CD4-positive, alpha-beta memory T cell (primary cell): ENCODE results near the gene FSTL4. TPM values are rescaled to one million over a fixed set of nuclear protein-coding genes. Genes with fewer than 3 reads are reported as not detected.

ENCODE experiments used
- CTCF ChIA-PET: fragments of 350-600 bp; sonication (Branson Sonifier 250); formaldehyde crosslinking; loops from one replicate; lab custom pipeline; 2021; ENCODE audit warnings: inconsistent platforms; ENCODE audit not compliant: partially characterized antibody; lab: Charles Lee
- POLR2A ChIA-PET: fragments of 350-600 bp; sonication (Branson Sonifier 250); formaldehyde crosslinking; loops from one replicate; lab custom pipeline; 2021; ENCODE audit not compliant: partially characterized antibody; lab: Charles Lee
- DNase-seq, 5 donors: peaks; one replicate each; pipeline versions ENCODE4 v3.0.0 to v3.0.0-alpha.2; 2020 to 2022; ENCODE audit warnings: mixed read lengths in 1 of 5
- H3K27ac ChIP-seq: one replicate; pipeline ENCODE4 v1.7.0; 2013; ENCODE audit warnings: low read depth, low read length
- H3K27me3 ChIP-seq: 2 replicates; pipeline ENCODE4 v1.7.0; 2013; ENCODE audit warnings: mild to moderate bottlenecking, low read length, moderate library complexity; ENCODE audit not compliant: insufficient read depth
- H3K36me3 ChIP-seq: 2 replicates; pipeline ENCODE4 v1.7.0; 2013; ENCODE audit warnings: mild to moderate bottlenecking, low read length, moderate library complexity; ENCODE audit not compliant: insufficient read depth
- H3K4me1 ChIP-seq: 2 replicates; pipeline ENCODE4 v1.7.0; 2013; ENCODE audit warnings: mild to moderate bottlenecking, low read length, moderate library complexity; ENCODE audit not compliant: insufficient read depth
- H3K4me3 ChIP-seq, 2 donors: one replicate each; pipeline ENCODE4 v1.7.0; 2013; ENCODE audit warnings: low read length in 2 of 2, mild to moderate bottlenecking in 1 of 2
- H3K9me3 ChIP-seq, 2 donors: one replicate each; pipeline ENCODE4 v1.7.0; 2013; ENCODE audit warnings: low read length in 2 of 2, control low read depth in 1 of 2; ENCODE audit not compliant: control insufficient read depth in 1 of 2
- H3K27ac Mint-ChIP-seq, 7 donors: one replicate each; pipeline ENCODE4 v1.8.0; 2020 to 2021; ENCODE audit warnings: mixed read lengths in 7 of 7, mild to moderate bottlenecking in 6 of 7, inconsistent platforms in 3 of 7, moderate library complexity in 3 of 7
- H3K27me3 Mint-ChIP-seq, 2 donors: one replicate each; pipeline ENCODE4 v1.8.0; 2020 to 2021; ENCODE audit warnings: mixed read lengths in 2 of 2
- H3K36me3 Mint-ChIP-seq, 2 donors: one replicate each; pipeline ENCODE4 v1.8.0; 2020 to 2021; ENCODE audit warnings: mixed read lengths in 2 of 2, inconsistent platforms in 1 of 2, mild to moderate bottlenecking in 1 of 2
- H3K4me1 Mint-ChIP-seq, 4 donors: one replicate each; pipeline ENCODE4 v1.8.0; 2020 to 2021; ENCODE audit warnings: mixed read lengths in 4 of 4, mild to moderate bottlenecking in 1 of 4
- H3K4me3 Mint-ChIP-seq, 8 donors: one replicate each; pipeline ENCODE4 v1.8.0; 2020 to 2021; ENCODE audit warnings: mixed read lengths in 8 of 8, mild to moderate bottlenecking in 7 of 8, moderate library complexity in 6 of 8, inconsistent platforms in 3 of 8
- H3K9me3 Mint-ChIP-seq, 8 donors: one replicate each; pipeline ENCODE4 v1.8.0; 2020 to 2021; ENCODE audit warnings: mixed read lengths in 8 of 8, mild to moderate bottlenecking in 5 of 8, inconsistent platforms in 3 of 8, moderate library complexity in 1 of 8
- intact Hi-C: fragments of 100-400 bp; cut with micrococcal nuclease; formaldehyde crosslinking; loops from one replicate; pipeline ENCODE4 v1.15.1; 2023
- polyA plus RNA-seq, 2 donors: library from polyadenylated mRNA; unstranded; fragments of 300-500 nt; fragmentation: Illumina TruSeq; gene quantifications; one replicate each; pipeline ENCODE4 v1.2.3, GENCODE V29; 2021
- total RNA-seq, 2 experiments: library from RNA; stranded (reverse); gene quantifications; one replicate each; pipeline ENCODE4 v1.2.3, GENCODE V29; 2021

Gene FSTL4
- total and polyA plus RNA-seq, 4 experiments from 2014 or later, result not detected

- POLR2A ChIA-PET, result no interaction called here
- Histone ChIP-seq H3K27ac (no peak overlapping the region), H3K9me3 (no peaks in the 10 kb centered on the region), H3K4me3 (no peak overlapping the region), H3K36me3 (no peaks in the 10 kb centered on the region), H3K27me3 (no peaks in the 10 kb centered on the region), H3K4me1 (no peaks in the 10 kb centered on the region)
- Mint-ChIP-seq H3K27ac (no peak overlapping the region), H3K9me3 (no peaks in the 10 kb centered on the region), H3K36me3 (no peaks in the 10 kb centered on the region), H3K4me3 (no peak overlapping the region), H3K27me3 (peaks cover 23 to 32% of the 10 kb centered on the region in 2 donors), H3K4me1 (no peaks in the 10 kb centered on the region)
- CTCF ChIA-PET, result no interaction called here
- intact Hi-C loops, result no loop called here
- no peak for DNase-seq
These were observed 31.9 kb upstream of the FSTL4 start for GRCh38 chr5:133644000-133644865.

DNA sequence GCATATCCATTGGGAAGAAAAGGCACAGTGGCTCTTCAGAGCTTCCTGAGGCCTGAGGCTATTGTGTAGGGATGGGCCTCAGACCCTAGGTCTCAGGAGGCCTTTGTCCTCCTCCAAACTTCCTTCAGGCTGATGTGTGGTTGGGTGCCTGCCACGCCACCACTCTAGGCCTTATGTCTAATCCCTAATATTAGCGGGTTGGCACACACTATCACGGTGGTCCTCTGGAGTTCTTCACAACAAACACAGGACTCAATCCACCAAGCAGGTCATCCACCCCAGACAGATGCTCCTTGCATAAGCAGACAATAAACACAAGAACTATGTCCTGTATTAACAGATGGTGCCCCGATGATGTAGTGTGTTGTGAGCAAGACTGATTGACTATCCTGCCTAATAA is 31.0 kb upstream of the FSTL4 start:
- Histone ChIP-seq H3K27ac (no peak overlapping the region), H3K36me3 (no peaks in the 10 kb centered on the region), H3K4me3 (no peak overlapping the region), H3K9me3 (no peaks in the 10 kb centered on the region), H3K4me1 (no peaks in the 10 kb centered on the region), H3K27me3 (no peaks in the 10 kb centered on the region)
- POLR2A ChIA-PET, result no interaction called here
- Mint-ChIP-seq H3K36me3 (no peaks in the 10 kb centered on the region), H3K9me3 (peaks cover 0 to 2% (median 0%) of the 10 kb centered on the region in 8 donors), H3K27ac (no peak overlapping the region), H3K4me3 (no peak overlapping the region), H3K4me1 (no peaks in the 10 kb centered on the region), H3K27me3 (peaks cover 24 to 27% of the 10 kb centered on the region in 2 donors)
- CTCF ChIA-PET, result no interaction called here
- intact Hi-C loops, result no loop called here
- no peak for DNase-seq

DNA sequence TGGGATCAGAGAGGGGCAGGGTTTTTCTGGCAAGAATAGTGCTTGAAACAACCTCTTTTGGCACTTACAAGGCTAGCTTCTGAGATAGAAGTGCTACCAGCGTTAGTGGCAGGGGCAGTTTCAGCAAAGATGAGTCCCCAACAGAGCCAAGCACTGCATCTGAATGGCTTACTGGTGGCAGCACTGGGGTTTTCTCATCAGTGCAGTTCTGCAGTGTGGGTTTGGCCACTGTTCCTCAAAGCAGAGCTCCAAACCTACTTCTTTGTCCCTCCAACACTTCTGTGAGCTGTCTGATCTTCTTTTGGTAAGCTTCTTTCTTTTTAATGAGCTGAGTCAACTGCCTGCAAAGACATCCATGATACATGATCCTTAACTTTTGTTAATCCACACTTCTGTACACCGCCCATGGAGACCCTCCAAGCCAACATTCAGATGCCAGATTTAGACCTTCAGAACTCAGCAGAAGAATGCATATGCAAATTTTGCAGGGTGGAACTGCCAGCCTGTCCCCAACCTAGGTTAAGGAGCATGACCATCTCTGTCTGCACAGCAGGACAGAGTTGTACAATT is 29.9 kb upstream of the FSTL4 start:
- Histone ChIP-seq H3K27me3 (no peaks in the 10 kb centered on the region), H3K36me3 (no peaks in the 10 kb centered on the region), H3K4me1 (no peaks in the 10 kb centered on the region), H3K27ac (no peak overlapping the region), H3K4me3 (no peak overlapping the region), H3K9me3 (no peaks in the 10 kb centered on the region)
- POLR2A ChIA-PET, result no interaction called here
- intact Hi-C loops, result no loop called here
- Mint-ChIP-seq H3K36me3 (no peaks in the 10 kb centered on the region), H3K27ac (no peak overlapping the region), H3K27me3 (peaks cover 27 to 30% of the 10 kb centered on the region in 2 donors), H3K4me1 (no peaks in the 10 kb centered on the region), H3K4me3 (no peak overlapping the region), H3K9me3 (peaks cover 0 to 2% (median 0%) of the 10 kb centered on the region in 8 donors)
- CTCF ChIA-PET, result no interaction called here
- DNase-seq, result no peak

- no peak overlapping the region for H3K4me3 ChIP-seq
- DNase-seq, result no peak
- no peaks in the 10 kb centered on the region for H3K36me3 ChIP-seq
- H3K9me3 Mint-ChIP-seq, result peaks cover 0 to 2% (median 0%) of the 10 kb centered on the region in 8 donors
- intact Hi-C loops, result no loop called here
- ChIA-PET POLR2A (no interaction called here), CTCF (no interaction called here)
- no peak overlapping the region for H3K27ac Mint-ChIP-seq
- H3K36me3 Mint-ChIP-seq, result no peaks in the 10 kb centered on the region
- no peaks in the 10 kb centered on the region for H3K4me1 Mint-ChIP-seq
- H3K9me3 ChIP-seq, result no peaks in the 10 kb centered on the region
- no peak overlapping the region for H3K27ac ChIP-seq
- no peak overlapping the region for H3K4me3 Mint-ChIP-seq
- H3K4me1 ChIP-seq, result no peaks in the 10 kb centered on the region
- H3K27me3 Mint-ChIP-seq, result peaks cover 27 to 32% of the 10 kb centered on the region in 2 donors
- no peaks in the 10 kb centered on the region for H3K27me3 ChIP-seq
These were observed 29.3 kb upstream of the FSTL4 start for GRCh38 chr5:133641683-133642082.

GRCh38 chr5:133639850-133640528 is 27.6 kb upstream of the FSTL4 start:
- Histone ChIP-seq H3K4me1 (no peaks in the 10 kb centered on the region), H3K27me3 (no peaks in the 10 kb centered on the region), H3K4me3 (no peak overlapping the region), H3K9me3 (no peaks in the 10 kb centered on the region), H3K27ac (no peak overlapping the region), H3K36me3 (no peaks in the 10 kb centered on the region)
- peaks cover 24 to 25% of the 10 kb centered on the region in 2 donors for H3K27me3 Mint-ChIP-seq
- DNase-seq, result no peak
- intact Hi-C loops, result no loop called here
- POLR2A ChIA-PET, result no interaction called here
- no peaks in the 10 kb centered on the region for H3K4me1 Mint-ChIP-seq
- peaks cover 0 to 2% (median 0%) of the 10 kb centered on the region in 8 donors for H3K9me3 Mint-ChIP-seq
- CTCF ChIA-PET, result no interaction called here
- no peak overlapping the region for H3K27ac Mint-ChIP-seq
- H3K4me3 Mint-ChIP-seq, result no peak overlapping the region
- H3K36me3 Mint-ChIP-seq, result no peaks in the 10 kb centered on the region

- H3K4me3 Mint-ChIP-seq, result no peak overlapping the region
- H3K4me3 ChIP-seq, result no peak overlapping the region
- intact Hi-C loops, result no loop called here
- no peaks in the 10 kb centered on the region for H3K36me3 ChIP-seq
- no peak overlapping the region for H3K27ac ChIP-seq
- H3K27me3 Mint-ChIP-seq, result peaks cover 20 to 21% of the 10 kb centered on the region in 2 donors
- no peak overlapping the region for H3K27ac Mint-ChIP-seq
- POLR2A ChIA-PET, result no interaction called here
- CTCF ChIA-PET, result no interaction called here
- no peaks in the 10 kb centered on the region for H3K36me3 Mint-ChIP-seq
- H3K4me1 ChIP-seq, result no peaks in the 10 kb centered on the region
- H3K9me3 Mint-ChIP-seq, result peaks cover 0 to 5% (median 2%) of the 10 kb centered on the region in 8 donors
- H3K9me3 ChIP-seq, result no peaks in the 10 kb centered on the region
- no peaks in the 10 kb centered on the region for H3K4me1 Mint-ChIP-seq
- DNase-seq, result no peak
- H3K27me3 ChIP-seq, result no peaks in the 10 kb centered on the region
These were observed 26.1 kb upstream of the FSTL4 start for GRCh38 chr5:133638436-133638835.

DNA sequence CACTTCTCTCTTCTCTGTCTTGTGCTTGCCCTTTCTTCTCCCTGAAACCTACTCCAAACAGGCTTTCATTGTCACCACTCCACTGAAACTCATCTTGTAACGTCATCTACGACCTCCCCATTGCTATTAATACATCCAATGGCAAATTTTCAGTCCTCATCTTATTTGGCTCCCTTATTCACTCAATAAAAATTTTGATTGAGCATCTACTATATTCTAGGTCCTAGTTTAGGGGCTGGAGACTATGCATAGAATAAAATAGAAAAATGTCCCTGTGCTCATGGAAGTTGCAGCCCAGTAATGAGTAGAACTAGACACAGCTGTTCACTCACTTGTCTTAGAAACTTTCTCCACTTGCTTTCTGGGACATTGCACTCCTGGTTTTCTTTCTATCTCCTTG is 24.9 kb upstream of the FSTL4 start:
- peaks cover 21 to 23% of the 10 kb centered on the region in 2 donors for H3K27me3 Mint-ChIP-seq
- Histone ChIP-seq H3K4me1 (no peaks in the 10 kb centered on the region), H3K27ac (no peak overlapping the region), H3K4me3 (no peak overlapping the region), H3K27me3 (no peaks in the 10 kb centered on the region), H3K36me3 (no peaks in the 10 kb centered on the region), H3K9me3 (no peaks in the 10 kb centered on the region)
- no peak for DNase-seq
- ChIA-PET POLR2A (no interaction called here), CTCF (no interaction called here)
- H3K36me3 Mint-ChIP-seq, result no peaks in the 10 kb centered on the region
- H3K27ac Mint-ChIP-seq, result no peak overlapping the region
- H3K9me3 Mint-ChIP-seq, result peaks cover 0 to 10% (median 5%) of the 10 kb centered on the region in 8 donors
- intact Hi-C loops, result no loop called here
- H3K4me1 Mint-ChIP-seq, result no peaks in the 10 kb centered on the region
- no peak overlapping the region for H3K4me3 Mint-ChIP-seq
